ENCODE measurements around the gene LAMP2. TPM values are rescaled to one million over a fixed set of nuclear protein-coding genes. Genes with fewer than 3 reads are reported as not detected.
A peak's percentile ranks its signal among the peaks of the same experiment; 100 is the strongest.
"Not testable (repeated sequence)": the region's sequence is repeated elsewhere in the genome, so short reads cannot be mapped to it uniquely, and the experiment has no call there.

LAMP2 gene
- 10 to 100 TPM; 24.9 to 26.5 TPM for total RNA-seq
- 46.7 to 62.3 reads per million in 2 donors for total RNA-seq

DNA sequence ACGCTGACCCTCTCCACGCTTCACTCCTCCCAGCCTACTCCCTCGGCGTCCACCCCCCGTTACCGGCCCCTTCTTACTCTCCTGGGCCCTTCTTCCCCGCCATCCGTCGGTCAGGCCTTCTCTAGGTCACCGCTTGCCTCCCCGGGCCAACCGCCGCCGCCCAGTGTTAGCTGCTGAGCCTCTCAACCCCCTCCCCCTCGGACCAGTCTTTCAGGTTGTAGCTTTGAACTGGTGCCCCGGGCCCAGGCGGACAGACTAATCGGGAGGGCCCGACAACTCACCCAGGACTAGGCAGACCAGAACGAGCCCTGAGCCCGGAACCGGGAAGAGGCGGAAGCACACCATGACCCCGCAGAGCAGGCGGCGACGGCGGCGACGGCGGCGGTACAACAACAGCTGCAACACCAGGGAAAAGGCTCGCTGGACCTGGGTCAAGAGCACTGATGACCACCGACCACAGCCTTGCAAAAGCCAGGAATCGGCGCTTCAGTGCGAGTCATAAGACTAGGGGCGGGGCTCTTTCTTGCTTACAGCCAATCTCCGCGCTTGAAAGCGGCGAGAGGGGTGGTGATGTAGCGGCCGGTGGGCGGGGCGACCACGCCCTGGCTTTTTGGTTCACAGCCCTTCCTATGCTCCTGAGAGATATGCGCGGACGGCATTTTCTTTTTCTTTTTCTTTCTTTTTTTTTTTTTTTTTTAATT, at the start of gene LAMP2:
Gene LAMP2 (minus strand): TSS at position 472 of the 701 bp plus-strand sequence. CDS start 127 bp downstream, at position 345.
- Mint-ChIP-seq H3K27ac (peak within 1 kb of the TSS; percentile 93), H3K27me3 (no peaks in the 10 kb centered on the region), H3K4me3 (peak within 1 kb of the TSS; percentile 95), H3K36me3 (ENCODE audit: low read depth) (peaks cover 4% of the 10 kb centered on the region), H3K4me1 (peaks cover 11% of the 10 kb centered on the region)
- ATAC-seq, result peak; percentile 98
- DNase-seq, result peak; percentile 62 to 71 (median 70)
- no peaks in the 10 kb centered on the region for H3K9me3 ChIP-seq (ENCODE audit: control insufficient read depth, low read length, poor library complexity, severe bottlenecking)

DNA sequence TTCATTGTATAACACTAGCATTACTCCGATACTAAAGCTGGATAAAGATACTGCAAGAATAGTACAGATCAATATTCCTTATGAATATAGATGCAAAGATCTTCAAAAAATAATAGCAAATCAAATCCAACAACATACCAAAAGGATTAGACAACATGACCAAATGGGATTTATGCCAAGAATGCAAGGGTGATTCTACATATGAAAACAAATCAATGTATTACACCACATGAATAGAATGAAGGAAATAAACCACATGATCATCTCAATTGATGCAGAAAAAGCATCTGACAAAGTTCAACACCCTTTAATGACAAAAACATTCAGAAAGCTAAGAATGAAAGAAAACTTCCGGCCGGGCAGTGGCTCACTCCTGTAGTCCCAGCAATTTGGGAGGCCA, 48.8 kb upstream of the LAMP2 start:
- H3K27me3 Mint-ChIP-seq, result no peaks in the 10 kb centered on the region
- ATAC-seq, result no peak
- H3K27ac Mint-ChIP-seq, result no peak overlapping the region
- no peaks in the 10 kb centered on the region for H3K9me3 ChIP-seq (ENCODE audit: control insufficient read depth, low read length, poor library complexity, severe bottlenecking)
- no peak overlapping the region for H3K4me3 Mint-ChIP-seq
- DNase-seq, result no peak
- peaks cover 2% of the 10 kb centered on the region for H3K4me1 Mint-ChIP-seq
- peaks cover 1% of the 10 kb centered on the region for H3K36me3 Mint-ChIP-seq (ENCODE audit: low read depth)

DNA sequence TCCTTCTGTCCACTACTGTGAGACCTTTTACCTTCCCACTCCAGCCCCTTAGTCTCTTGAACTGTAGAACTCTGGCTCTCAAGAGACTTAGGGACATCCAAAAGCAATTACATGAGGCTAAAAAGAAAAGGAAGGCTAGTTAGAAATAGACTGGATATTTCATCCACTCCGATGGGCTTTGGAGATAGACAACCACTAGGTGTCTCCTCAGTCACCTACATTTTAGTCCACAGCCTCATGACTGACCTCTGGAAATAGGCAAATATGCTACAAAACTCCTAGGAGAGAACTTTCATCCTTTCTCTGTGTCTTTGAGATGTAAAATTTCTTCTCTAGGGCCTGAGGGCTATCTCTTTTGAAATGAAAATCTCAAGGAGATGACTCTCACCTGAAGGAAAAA, 45.1 kb upstream of the LAMP2 start:
- Mint-ChIP-seq H3K27ac (no peak overlapping the region), H3K4me1 (peaks cover 2% of the 10 kb centered on the region), H3K36me3 (ENCODE audit: low read depth) (no peaks in the 10 kb centered on the region), H3K4me3 (no peak overlapping the region), H3K27me3 (no peaks in the 10 kb centered on the region)
- no peak for ATAC-seq
- no peak for DNase-seq
- no peaks in the 10 kb centered on the region for H3K9me3 ChIP-seq (ENCODE audit: control insufficient read depth, low read length, poor library complexity, severe bottlenecking)

DNA sequence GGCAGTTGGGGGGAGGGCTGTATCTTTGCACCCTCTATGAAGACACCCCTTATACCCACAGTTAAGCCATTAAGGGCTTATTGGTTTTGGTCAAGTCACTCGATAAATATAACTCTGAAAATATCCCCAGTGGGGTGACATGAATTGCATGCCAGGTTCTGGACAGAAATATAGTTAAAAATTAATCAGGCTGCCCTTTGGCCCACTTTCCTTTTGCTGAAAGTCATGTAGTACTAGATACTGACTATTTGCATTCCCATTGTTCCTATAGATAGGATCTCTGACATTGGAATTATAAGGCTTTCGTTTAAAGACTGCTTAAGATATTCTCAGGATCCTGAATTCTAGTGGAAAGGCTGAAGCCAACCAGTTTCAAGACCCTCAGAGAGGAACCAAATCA, 43.5 kb upstream of the LAMP2 start:
- no peak for DNase-seq
- no peaks in the 10 kb centered on the region for H3K4me1 Mint-ChIP-seq
- no peak overlapping the region for H3K27ac Mint-ChIP-seq
- H3K36me3 Mint-ChIP-seq (ENCODE audit: low read depth), result no peaks in the 10 kb centered on the region
- no peaks in the 10 kb centered on the region for H3K27me3 Mint-ChIP-seq
- no peak for ATAC-seq
- no peaks in the 10 kb centered on the region for H3K9me3 ChIP-seq (ENCODE audit: control insufficient read depth, low read length, poor library complexity, severe bottlenecking)
- no peak overlapping the region for H3K4me3 Mint-ChIP-seq

DNA sequence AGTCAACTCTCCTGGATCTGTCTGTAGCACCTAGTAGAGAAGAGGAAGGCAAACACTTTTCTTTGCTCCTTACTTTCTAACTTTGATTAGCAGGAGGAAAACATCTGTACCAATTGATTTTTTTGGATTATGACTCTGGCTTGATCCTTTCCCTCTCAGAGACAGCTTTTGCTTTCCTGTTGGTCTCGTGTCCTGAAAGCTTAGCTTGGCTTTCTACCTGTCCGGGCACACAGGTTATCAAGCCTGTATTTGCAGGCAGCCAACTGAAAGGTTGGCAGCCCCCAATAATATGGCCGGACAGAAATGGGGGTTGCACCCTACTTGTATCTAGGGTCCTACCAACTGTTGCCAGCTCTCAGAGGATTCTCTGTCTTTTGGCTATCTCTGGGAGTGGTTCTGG, 43.1 kb upstream of the LAMP2 start:
- DNase-seq (no peak), ATAC-seq (no peak)
- H3K9me3 ChIP-seq (ENCODE audit: control insufficient read depth, low read length, poor library complexity, severe bottlenecking), result no peaks in the 10 kb centered on the region
- Mint-ChIP-seq H3K4me3 (no peak overlapping the region), H3K27me3 (no peaks in the 10 kb centered on the region), H3K36me3 (ENCODE audit: low read depth) (no peaks in the 10 kb centered on the region), H3K4me1 (no peaks in the 10 kb centered on the region), H3K27ac (no peak overlapping the region)

DNA sequence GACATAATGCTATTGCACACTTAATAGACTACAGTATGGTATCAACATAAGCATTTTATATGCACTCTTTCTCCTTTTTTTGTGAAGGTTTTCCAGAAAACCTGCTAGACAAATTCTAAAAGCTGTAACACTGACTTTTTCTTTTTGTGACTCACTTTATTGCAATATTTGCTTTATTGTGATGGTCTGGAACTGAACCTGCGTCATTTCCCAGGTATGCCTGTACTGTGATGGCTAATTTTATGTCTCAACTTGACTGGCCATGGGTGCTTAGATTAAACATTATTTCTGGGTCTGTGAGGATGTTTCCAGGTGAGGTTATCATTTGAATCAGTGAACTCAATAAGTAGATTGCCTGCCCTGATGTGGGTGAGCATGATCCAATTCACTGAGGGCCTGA, 35.5 kb upstream of the LAMP2 start:
- H3K27ac Mint-ChIP-seq, result no peak overlapping the region
- H3K4me3 Mint-ChIP-seq, result no peak overlapping the region
- no peak for ATAC-seq
- no peak for DNase-seq
- H3K36me3 Mint-ChIP-seq (ENCODE audit: low read depth), result no peaks in the 10 kb centered on the region
- H3K27me3 Mint-ChIP-seq, result no peaks in the 10 kb centered on the region
- H3K9me3 ChIP-seq (ENCODE audit: control insufficient read depth, low read length, poor library complexity, severe bottlenecking), result no peaks in the 10 kb centered on the region
- no peaks in the 10 kb centered on the region for H3K4me1 Mint-ChIP-seq

DNA sequence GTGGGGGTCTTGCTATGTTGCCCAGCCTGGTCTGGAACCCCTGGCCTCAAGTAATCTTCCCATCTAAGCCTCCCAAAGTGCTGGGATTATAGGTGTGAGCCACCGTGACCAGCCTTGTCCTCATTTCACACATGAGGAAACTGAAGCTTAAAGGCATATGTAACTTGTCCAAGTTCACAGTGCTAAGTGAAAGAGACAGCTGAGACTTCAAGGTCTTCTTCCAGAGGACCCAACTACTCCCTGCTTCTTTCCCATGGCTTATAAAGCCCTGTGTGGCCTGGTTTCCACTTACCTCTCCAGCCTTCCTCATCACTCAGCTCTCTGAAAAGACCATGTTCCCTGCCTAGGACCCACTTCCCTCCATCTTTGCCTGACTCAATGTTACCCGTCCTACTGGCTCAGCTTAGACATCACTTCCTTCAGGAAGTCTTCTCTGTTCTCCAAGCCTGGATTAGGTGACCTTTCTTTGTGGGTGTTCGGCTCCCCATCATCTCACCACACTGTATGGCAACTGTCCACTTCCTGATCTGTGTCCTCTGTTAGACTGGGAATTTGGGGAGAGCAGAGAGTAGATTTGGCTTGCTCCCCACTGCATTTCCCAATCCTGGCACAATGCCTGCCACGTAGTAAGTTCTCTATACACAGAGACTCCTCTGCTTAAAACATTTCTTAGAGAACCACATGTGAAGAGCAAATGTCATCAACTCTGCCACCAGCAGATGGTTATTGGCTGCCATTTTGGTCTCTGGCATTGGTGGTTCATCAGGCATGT, 30.4 kb upstream of the LAMP2 start:
- Mint-ChIP-seq H3K36me3 (ENCODE audit: low read depth) (no peaks in the 10 kb centered on the region), H3K27ac (no peak overlapping the region), H3K27me3 (no peaks in the 10 kb centered on the region), H3K4me1 (peaks cover 4% of the 10 kb centered on the region), H3K4me3 (no peak overlapping the region)
- ATAC-seq, result no peak
- H3K9me3 ChIP-seq (ENCODE audit: control insufficient read depth, low read length, poor library complexity, severe bottlenecking), result no peaks in the 10 kb centered on the region
- no peak for DNase-seq

DNA sequence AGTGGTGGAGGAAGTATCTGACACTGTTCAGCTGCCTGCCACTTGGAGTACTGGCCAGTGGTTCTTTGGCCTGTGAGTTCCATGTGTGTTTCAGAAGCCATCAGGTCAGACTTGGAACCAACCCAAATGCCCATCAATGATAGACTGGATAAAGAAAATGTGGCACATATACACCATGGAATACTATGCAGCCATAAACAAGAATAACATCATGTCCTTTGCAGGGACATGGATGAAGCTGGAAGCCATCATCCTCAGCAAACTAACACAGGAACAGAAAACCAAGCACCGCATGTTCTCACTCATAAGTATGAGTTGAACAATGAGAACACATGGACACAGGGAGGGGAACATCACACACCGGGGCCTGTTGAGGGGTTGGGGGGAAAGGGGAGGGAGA, 21.0 kb upstream of the LAMP2 start:
- H3K4me3 Mint-ChIP-seq, ATAC-seq: not testable (repeated sequence)

DNA sequence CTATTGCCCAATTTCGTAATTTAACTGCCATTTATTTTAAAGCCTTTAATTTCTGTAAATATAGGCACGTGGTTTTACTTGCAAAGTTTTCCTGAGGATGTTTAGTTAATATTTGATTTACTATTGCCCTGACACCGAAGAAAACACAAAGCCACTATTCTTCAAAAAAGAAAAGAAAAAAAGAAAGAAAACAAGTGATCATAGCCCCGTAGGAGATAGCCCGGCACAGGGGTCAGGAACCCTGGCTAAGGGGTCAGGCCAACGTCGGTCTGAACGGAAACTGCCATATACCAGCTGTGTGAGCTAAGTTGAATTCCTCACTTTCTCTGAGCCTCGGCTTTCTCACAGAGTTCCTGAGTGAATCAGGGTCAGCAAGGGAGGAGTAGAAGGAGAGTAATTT, 17.7 kb upstream of the LAMP2 start:
- Mint-ChIP-seq H3K27ac (no peak overlapping the region), H3K27me3 (no peaks in the 10 kb centered on the region), H3K36me3 (ENCODE audit: low read depth) (peaks cover 2% of the 10 kb centered on the region), H3K4me3 (no peak overlapping the region), H3K4me1 (peaks cover 8% of the 10 kb centered on the region)
- ATAC-seq (no peak), DNase-seq (no peak)
- no peaks in the 10 kb centered on the region for H3K9me3 ChIP-seq (ENCODE audit: control insufficient read depth, low read length, poor library complexity, severe bottlenecking)

More for the DNA sequence above, 21.0 kb upstream of the LAMP2 start:
- not testable (repeated sequence) for H3K36me3 Mint-ChIP-seq (ENCODE audit: low read depth); DNase-seq; H3K9me3 ChIP-seq (ENCODE audit: control insufficient read depth, low read length, poor library complexity, severe bottlenecking); H3K4me1 Mint-ChIP-seq; H3K27me3 Mint-ChIP-seq; H3K27ac Mint-ChIP-seq

DNA sequence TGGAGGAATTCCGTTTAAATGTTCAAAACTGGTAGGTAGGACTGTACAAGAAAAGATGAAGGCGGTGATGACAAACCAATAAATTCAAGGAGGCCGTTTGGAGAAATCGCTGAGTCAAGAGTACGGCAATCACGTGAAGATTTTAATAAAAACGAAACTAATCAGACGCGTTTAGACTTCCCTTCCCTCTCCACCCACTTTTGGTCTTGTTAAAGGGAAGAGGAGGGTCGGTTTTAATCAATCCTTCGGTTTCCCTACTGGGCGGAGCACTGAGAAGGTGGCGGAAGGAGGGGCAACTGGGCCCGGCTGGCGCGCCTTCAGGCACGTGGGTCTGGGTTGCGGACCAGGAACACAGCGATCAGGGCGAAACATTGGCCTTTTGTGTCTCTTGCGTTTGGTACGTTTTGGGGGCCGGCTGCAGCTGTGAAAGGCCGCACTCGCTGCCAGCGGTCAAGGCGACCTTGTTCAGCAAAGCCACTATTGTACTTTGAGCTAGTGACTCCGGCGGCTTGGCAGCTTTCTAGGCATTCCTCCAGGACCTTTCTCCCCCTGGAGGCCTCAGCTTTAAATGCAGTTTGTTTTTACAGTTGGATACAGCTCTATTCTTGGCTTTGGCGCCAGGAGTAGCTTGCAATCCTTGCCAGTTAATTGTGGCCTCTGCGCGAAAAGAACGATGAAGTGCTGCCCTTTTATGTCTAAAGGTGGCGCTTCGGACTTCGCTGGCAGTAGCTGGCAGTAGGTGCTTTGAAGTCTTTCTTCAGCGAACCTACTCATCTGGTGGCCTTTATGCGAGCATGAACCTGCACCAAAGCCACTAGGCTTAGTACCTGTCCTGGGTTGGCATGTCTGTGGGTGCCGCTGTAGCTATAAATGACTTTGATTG, 16.8 kb upstream of the LAMP2 start:
- DNase-seq, result peak; percentile 16 to 51 (median 36)
- Mint-ChIP-seq H3K27me3 (no peaks in the 10 kb centered on the region), H3K4me1 (peaks cover 8% of the 10 kb centered on the region), H3K4me3 (peak overlapping the region; percentile 89), H3K36me3 (ENCODE audit: low read depth) (peaks cover 2% of the 10 kb centered on the region), H3K27ac (peak overlapping the region; percentile 85)
- peak; percentile 80 for ATAC-seq
- H3K9me3 ChIP-seq (ENCODE audit: control insufficient read depth, low read length, poor library complexity, severe bottlenecking), result no peaks in the 10 kb centered on the region

DNA sequence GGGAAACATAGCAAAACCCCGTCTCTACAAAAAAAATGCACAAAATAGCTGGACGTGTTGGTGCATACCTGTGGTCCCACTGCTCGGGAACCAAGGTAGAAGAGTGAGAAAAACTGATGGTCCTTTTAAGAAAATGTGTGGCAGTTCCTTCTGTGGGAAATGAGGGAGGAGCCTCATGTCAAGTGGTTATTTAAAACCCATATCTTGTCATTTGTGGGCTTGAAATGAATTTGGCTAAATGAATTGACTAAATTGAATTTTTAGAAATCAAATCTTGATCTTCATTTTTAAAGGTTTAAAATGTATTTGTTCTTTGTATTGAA, 16.2 kb upstream of the LAMP2 start:
- Mint-ChIP-seq H3K27ac (peak overlapping the region; percentile 85), H3K4me1 (peaks cover 8% of the 10 kb centered on the region), H3K36me3 (ENCODE audit: low read depth) (peaks cover 2% of the 10 kb centered on the region), H3K4me3 (peak overlapping the region; percentile 89), H3K27me3 (no peaks in the 10 kb centered on the region)
- no peak for DNase-seq
- ATAC-seq, result no peak
- no peaks in the 10 kb centered on the region for H3K9me3 ChIP-seq (ENCODE audit: control insufficient read depth, low read length, poor library complexity, severe bottlenecking)

DNA sequence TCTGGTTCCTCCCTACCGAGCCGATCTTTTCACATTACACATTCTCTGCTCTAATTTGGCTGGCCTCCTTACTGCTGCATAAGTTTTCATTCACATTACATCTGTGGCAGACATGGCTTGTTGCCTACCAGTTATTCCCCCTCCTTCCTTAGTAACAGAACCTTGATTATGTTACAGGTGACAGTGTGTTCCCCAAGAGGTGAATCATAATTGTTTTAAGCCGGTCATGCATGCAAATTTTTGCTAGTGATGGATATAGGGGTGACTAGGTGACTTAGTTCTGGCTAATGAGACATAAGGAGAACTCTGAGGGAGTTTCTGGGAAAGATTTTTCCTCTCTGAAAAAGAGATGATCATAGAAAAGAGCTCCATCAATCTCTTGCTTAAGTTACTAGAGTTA, 8.4 kb upstream of the LAMP2 start:
- H3K4me1 Mint-ChIP-seq, result peaks cover 3% of the 10 kb centered on the region
- DNase-seq (no peak), ATAC-seq (no peak)
- no peak overlapping the region for H3K27ac Mint-ChIP-seq
- H3K27me3 Mint-ChIP-seq, result no peaks in the 10 kb centered on the region
- H3K4me3 Mint-ChIP-seq, result no peak overlapping the region
- no peaks in the 10 kb centered on the region for H3K36me3 Mint-ChIP-seq (ENCODE audit: low read depth)
- no peaks in the 10 kb centered on the region for H3K9me3 ChIP-seq (ENCODE audit: control insufficient read depth, low read length, poor library complexity, severe bottlenecking)

DNA sequence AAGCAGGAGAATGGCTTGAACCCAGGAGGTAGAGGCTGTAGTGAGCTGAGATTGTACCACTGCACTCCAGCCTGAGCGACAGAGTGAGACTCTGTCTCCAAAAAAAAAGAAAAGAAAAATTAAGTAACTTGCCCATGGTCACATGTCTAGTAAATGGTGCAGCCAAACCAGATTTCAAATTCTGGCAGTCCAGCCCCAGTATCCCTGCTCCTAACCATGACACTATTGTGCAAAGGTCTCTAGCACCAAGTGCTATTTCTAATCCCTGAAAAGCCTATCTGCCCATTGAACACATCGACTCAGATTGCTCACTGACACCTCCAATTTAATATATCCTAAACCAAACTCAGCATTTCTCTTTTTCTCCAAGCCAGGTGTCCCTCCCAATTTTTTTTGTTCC, 7.6 kb upstream of the LAMP2 start:
- no peak overlapping the region for H3K4me3 Mint-ChIP-seq
- H3K27ac Mint-ChIP-seq, result no peak overlapping the region
- H3K9me3 ChIP-seq (ENCODE audit: control insufficient read depth, low read length, poor library complexity, severe bottlenecking), result no peaks in the 10 kb centered on the region
- DNase-seq (no peak), ATAC-seq (no peak)
- no peaks in the 10 kb centered on the region for H3K27me3 Mint-ChIP-seq
- H3K36me3 Mint-ChIP-seq (ENCODE audit: low read depth), result no peaks in the 10 kb centered on the region
- H3K4me1 Mint-ChIP-seq, result peaks cover 3% of the 10 kb centered on the region

Measured in T-helper 17 cell (primary cell).